Dedifferentiated amniotic fluid mesenchymal stem cell (primary cell): Measurements from ENCODE around the gene RAP2C.

Experiments used
- DNase-seq: peaks from one replicate; pipeline ENCODE4 v3.0.0-alpha.2; 2016; ENCODE audit errors: extremely low spot score

The RAP2C gene

DNA sequence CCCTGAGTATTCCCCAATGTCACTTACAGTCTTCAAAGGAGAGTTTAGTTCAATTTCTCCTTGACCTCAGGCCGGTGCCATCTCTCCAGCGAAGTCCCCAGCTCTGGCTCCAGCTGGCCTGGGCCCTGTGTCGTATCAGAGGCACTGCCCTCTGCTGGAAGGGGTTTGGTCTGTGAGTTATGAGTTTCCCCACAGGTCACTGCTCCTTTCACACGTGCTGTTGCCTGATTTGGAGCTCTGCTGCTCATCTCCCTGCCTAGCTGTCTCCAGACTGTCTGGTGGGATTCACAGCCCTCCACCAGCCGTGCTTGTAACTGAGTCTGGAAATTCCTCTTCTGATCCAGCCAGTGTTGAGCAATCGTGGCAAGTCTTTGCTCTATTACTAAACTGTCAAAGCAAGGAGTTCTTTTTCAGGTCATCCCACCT is at the start of gene RAP2C:
Gene RAP2C (minus strand): TSS at position 105 of the 426 bp plus-strand sequence. CDS start 2,179 bp downstream, outside the sequence.
- DNase-seq: peak; percentile 59

DNA sequence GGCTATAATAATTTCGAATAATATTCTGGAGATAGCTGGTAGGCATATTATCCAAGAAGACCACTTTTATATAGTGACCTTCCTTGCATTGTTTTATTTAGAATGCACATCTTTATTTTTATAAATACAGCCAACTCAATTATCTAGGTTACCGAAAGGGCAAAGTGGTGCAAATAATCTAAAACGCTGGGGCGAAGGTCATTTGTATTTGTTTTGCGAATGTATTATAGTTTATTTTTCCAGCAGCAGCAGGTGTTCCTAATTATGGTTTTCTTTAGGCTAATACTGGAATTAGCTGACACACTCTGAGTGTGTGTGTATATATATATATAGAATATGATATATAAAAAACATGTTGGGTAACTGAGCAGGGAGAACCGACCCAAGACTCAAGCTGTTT is 48.1 kb upstream of the RAP2C start:
- DNase-seq: no peak

- DNase-seq: peak; percentile 55
Measured at GRCh38 chrX:132266583-132267355, 47.5 kb upstream of the RAP2C start.

- DNase-seq: no peak
Measured at GRCh38 chrX:132263127-132263526, 43.9 kb upstream of the RAP2C start.

DNA sequence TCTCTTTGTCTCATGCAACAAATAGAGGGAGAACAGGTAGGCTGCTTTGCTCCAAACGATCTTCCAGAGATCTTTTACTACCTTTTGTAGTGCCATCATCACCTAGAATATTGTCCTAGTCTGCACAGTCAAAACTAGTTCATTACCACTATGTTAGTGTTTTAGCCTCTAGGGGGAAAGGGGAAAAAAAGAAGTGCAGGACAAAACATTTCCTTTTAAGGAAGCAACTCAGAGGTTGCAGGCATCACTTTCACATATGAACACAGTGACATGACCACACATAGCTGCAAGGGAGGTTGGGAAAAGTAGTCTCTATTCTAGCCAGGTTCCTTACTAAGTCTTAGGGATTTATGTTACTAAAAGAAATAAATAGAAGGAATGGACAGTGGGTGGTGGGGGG is 39.3 kb upstream of the RAP2C start:
- DNase-seq: no peak

GRCh38 chrX:132257116-132257515 is 37.9 kb upstream of the RAP2C start:
- DNase-seq: peak; percentile 49

DNA sequence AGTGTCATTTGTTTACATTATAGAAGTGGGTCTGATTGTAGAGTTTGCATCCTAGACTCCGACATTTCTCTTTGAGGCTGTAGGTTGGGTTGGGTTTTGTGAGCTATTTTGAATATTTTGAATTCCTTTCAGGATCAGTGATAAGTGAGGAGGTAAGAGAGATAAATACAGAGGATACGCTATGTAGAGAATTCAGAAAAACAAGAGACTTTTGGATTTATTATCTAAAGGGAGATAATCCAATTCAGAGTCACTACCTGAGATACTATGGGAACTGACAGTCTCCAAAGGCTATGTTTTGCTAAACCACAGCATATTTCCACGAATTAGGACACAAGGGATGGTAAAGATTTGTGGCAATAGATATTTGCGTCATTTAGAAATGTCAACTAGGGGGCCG is 16.9 kb upstream of the RAP2C start:
- DNase-seq: no peak

DNA sequence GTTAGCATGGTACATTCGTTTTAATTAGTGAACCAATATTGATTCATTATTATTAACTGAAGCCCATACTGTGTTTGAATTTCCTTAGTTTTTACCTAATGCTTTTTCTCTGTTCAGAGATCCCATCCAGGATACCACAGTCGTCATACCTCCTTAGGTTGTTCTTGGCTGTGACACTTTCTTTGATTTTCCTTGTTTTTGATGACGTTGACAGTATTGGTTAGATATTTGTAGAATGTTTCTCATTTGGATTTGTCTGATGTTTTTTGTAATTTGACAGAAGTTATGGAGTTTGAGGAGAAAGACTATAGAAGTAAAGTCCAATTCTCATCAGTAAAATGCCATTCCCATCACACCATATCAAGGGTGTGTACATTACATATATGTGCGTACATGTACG is 16.2 kb upstream of the RAP2C start:
- no peak for DNase-seq

GRCh38 chrX:132231587-132231986 is 12.3 kb upstream of the RAP2C start:
- no peak for DNase-seq

GRCh38 chrX:132227383-132228112 is 8.3 kb upstream of the RAP2C start:
- peak; percentile 24 for DNase-seq

DNA sequence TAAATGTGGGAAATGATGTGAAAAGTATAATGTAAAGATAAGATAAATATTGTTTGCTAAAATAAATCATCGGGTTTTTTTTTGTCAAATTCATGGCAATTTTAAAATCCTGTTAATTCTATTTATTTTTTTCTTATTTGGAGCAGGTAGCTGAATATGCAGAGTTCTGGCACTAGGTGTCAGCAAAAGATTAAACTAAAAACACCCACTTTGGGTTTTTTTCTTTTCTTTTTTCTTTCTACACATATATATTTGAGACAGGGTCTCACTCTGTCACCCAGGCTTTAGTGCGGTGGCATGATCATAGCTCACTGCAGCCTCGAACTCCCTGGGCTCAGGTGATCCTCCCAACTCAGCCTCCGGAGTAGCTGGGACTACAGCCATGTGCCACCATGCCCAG is 6.9 kb upstream of the RAP2C start:
- DNase-seq: no peak

DNA sequence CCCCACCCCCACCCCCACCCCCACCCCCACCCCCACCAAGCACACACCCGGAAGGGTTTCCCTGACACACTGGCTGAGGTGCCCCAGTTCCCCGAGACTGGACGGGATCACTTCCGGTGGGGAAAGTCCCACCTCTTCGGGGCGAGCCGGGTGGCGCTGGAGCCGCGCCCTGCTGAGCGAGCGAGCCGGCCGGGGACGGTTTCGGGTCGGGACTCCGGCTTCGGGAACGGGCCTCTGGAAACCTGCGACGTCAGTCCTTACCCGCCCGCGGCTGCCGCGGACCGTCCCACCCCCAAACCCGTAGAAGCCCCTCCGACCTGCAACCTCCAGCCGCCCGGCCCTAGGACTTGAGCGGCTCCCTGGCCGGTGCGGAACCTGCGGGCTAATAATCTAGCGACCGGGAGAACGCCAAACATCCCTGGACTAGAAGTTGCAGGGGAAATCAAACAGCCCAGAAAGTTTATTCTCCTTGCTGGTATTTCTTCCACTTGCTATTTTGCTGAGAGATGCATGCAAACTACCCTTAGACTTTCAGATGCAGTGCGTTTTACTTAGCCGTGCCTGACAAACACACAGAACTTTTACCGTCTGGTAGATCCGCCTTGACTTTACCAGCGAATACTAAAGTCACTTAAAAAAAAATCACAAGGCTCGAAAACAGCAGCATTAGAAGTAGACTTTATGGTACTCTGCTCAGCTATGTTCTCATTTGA is 991 bp downstream of the RAP2C start:
- DNase-seq: peak; percentile 67

GRCh38 chrX:132217203-132218073 is 1.8 kb downstream of the RAP2C start:
- DNase-seq: no peak

- DNase-seq: no peak
Measured at GRCh38 chrX:132216806-132217202, 2.4 kb downstream of the RAP2C start.

- DNase-seq: no peak
Measured at GRCh38 chrX:132216283-132216682, 3.0 kb downstream of the RAP2C start.

- DNase-seq: no peak
Measured at GRCh38 chrX:132214518-132214917, 4.7 kb downstream of the RAP2C start.

- DNase-seq: no peak
Measured at GRCh38 chrX:132209527-132209926, 9.7 kb downstream of the RAP2C start.

GRCh38 chrX:132208422-132208821 is 10.8 kb downstream of the RAP2C start:
- no peak for DNase-seq

DNA sequence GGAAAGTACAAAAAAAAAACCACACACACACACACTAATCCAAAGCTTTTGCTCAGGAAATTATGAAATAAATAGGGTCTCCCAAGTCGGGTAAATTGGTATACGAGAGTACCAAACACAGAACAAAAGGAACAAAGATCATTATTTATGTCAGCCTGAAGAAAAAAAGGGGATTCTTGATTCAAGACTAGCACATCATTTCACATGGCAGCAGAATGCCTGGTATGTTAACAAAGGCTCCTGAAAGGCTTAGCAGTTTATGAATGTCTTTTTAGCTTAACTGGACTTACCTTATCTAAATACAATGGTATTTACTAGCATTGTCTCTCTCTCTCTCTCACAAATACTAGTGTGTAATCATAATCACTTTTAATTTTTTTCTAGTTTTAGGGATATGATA is 11.3 kb downstream of the RAP2C start:
- DNase-seq: no peak

DNA sequence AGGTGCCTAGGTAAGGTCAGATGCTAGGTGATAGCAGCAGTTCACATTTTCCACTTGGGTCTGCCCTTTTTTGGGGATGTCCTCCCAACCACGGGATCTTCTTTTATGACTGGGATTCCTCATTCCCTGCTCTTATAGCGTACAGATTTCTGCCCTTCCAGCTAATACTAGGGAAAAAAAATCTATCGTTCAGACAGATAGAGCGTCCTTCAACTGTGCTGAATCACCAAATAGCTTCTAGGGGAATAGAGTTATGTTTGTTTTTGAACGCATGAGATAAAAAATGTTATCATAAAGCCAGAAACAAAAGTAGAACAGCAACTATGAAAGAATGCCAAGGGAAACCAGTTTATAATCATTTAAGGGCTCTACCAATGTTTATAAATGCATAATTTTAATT is 13.0 kb downstream of the RAP2C start:
- no peak for DNase-seq

DNA sequence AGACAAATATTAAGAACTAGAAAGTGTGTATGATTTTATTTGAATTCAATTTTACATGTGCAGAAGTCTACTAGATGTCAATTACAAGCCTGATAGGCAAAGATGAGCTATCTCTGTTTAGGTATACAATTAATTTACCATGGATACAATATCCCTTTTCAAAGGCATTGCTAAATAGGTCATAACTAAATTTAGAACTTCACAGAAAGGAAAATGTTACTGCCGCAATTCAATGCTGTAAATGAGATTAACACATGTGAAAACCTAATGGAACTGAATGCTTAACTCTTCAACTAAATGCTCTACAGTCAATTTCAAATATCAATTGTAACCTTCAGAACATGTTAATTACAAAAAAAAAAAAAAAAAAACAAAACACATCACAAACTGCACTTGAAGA is 14.6 kb downstream of the RAP2C start:
- no peak for DNase-seq

DNA sequence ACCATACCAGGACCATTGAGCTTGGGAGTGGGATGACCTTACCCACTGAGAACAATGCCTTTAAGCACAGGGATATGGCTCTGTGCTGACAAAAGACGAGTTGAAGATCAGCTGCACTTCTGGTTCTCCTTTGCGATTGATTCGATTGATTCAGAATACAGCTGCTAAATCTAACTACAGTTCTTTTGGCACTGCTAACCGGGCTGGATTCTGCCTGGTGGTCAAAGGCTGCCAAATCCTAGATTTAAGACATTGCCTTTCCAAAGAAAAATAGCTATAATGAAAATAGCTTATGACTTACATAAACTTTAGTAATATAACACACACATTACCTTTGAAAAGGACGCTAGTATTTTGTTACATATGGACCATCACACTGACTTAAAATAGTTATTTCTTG is 18.3 kb downstream of the RAP2C start:
- no peak for DNase-seq
